Nephron progenitor cell (in vitro differentiated cells): ENCODE measurements around the gene VTA1.
"Not testable (repeated sequence)": the region's sequence is repeated elsewhere in the genome, so short reads cannot be mapped to it uniquely, and the experiment has no call there.

ENCODE experiments used
- DNase-seq: peaks from one replicate; pipeline ENCODE4 v3.0.0; 2021
- H3K27ac Mint-ChIP-seq: 2 replicates; pipeline ENCODE4 v1.8.0; 2021; ENCODE audit warnings: mild to moderate bottlenecking, moderate library complexity, mixed read lengths
- H3K27me3 Mint-ChIP-seq: 2 replicates; pipeline ENCODE4 v1.8.0; 2021; ENCODE audit warnings: mild to moderate bottlenecking, low read depth, mixed read lengths; ENCODE audit not compliant: poor library complexity
- H3K36me3 Mint-ChIP-seq: 2 replicates; pipeline ENCODE4 v1.8.0; 2021; ENCODE audit warnings: low read depth, mixed read lengths
- H3K4me1 Mint-ChIP-seq: 2 replicates; pipeline ENCODE4 v1.8.0; 2021; ENCODE audit warnings: mixed read lengths
- H3K4me3 Mint-ChIP-seq: 2 replicates; pipeline ENCODE4 v1.8.0; 2021; ENCODE audit warnings: mild to moderate bottlenecking, moderate library complexity, mixed read lengths
- H3K9me3 Mint-ChIP-seq: 2 replicates; pipeline ENCODE4 v1.8.0; 2021; ENCODE audit warnings: mild to moderate bottlenecking, moderate library complexity, mixed read lengths
- TF ChIP-seq, protein P1 (sequence below): fragments of 200-600 bp; sonication (generic); IDR thresholded peaks from 2 replicates; pipeline ENCODE4 v1.5.0; 2021; ENCODE audit warnings: antibody characterized with exemption

VTA1 gene

GRCh38 chr6:142118925-142119324 lies 28.1 kb upstream of the VTA1 start:
- no peaks in the 10 kb centered on the region for H3K36me3 Mint-ChIP-seq
- no peak overlapping the region for H3K4me3 Mint-ChIP-seq
- no peak overlapping the region for H3K27ac Mint-ChIP-seq
- H3K9me3 Mint-ChIP-seq, result no peaks in the 10 kb centered on the region
- H3K27me3 Mint-ChIP-seq, result peaks cover 3% of the 10 kb centered on the region
- TF ChIP-seq, protein P1, sequence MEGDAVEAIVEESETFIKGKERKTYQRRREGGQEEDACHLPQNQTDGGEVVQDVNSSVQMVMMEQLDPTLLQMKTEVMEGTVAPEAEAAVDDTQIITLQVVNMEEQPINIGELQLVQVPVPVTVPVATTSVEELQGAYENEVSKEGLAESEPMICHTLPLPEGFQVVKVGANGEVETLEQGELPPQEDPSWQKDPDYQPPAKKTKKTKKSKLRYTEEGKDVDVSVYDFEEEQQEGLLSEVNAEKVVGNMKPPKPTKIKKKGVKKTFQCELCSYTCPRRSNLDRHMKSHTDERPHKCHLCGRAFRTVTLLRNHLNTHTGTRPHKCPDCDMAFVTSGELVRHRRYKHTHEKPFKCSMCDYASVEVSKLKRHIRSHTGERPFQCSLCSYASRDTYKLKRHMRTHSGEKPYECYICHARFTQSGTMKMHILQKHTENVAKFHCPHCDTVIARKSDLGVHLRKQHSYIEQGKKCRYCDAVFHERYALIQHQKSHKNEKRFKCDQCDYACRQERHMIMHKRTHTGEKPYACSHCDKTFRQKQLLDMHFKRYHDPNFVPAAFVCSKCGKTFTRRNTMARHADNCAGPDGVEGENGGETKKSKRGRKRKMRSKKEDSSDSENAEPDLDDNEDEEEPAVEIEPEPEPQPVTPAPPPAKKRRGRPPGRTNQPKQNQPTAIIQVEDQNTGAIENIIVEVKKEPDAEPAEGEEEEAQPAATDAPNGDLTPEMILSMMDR, result no peak
- H3K4me1 Mint-ChIP-seq, result no peaks in the 10 kb centered on the region
- DNase-seq, result no peak

DNA sequence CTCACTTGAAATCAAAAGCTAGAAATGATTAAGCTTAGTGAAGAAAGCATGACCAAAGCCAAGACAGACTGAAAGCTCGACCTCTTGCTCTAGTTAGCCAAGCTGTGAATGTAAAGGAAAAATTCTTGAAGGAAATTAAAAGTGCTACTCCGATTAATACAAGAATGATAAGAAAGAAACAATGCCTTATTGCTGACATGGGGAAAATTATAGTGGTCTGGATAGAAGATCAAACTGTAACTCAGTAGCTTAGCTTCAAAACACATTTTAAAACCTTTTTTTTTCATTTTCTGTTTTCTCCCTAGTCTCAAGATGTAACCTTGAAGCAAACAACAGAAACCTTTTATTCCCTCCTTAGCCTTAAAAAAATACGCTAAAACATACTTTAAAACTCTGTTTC lies 25.7 kb upstream of the VTA1 start:
- no peaks in the 10 kb centered on the region for H3K36me3 Mint-ChIP-seq
- H3K4me1 Mint-ChIP-seq, result no peaks in the 10 kb centered on the region
- TF ChIP-seq, protein P1, result no peak
- no peak overlapping the region for H3K4me3 Mint-ChIP-seq
- no peaks in the 10 kb centered on the region for H3K27me3 Mint-ChIP-seq
- DNase-seq, result no peak
- no peak overlapping the region for H3K27ac Mint-ChIP-seq
- H3K9me3 Mint-ChIP-seq, result no peaks in the 10 kb centered on the region

- Mint-ChIP-seq H3K4me3 (no peak overlapping the region), H3K27me3 (no peaks in the 10 kb centered on the region), H3K36me3 (no peaks in the 10 kb centered on the region), H3K27ac (no peak overlapping the region), H3K4me1 (peaks cover 5% of the 10 kb centered on the region), H3K9me3 (no peaks in the 10 kb centered on the region)
- DNase-seq, result no peak
- TF ChIP-seq, protein P1, result no peak
Observed at GRCh38 chr6:142130814-142131213, 16.2 kb upstream of the VTA1 start.

DNA sequence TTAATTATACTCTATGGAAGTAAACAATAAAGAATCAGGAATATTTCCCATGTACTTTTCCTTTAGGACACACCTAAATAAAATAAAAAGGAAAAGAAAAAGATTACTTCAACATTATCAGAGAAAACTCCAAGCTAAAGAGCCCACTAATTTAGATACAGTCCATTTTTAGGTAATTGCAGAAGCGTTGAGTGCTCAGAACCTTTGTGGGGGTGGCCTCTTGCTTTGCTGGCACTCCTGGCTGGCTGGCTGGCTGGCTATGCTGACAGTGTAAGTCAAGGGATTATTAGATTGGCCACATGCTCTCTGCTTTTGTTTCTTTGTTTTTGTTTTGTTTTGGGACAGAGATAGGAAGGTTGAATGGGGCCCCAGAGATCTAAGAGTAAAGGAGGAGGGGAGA lies 14.4 kb upstream of the VTA1 start, which contains the start of gene GJE1:
Gene GJE1, plus strand, starts transcription at position 301 of the 400 bp plus-strand sequence. CDS start 234 bp downstream, outside the sequence.
- peaks cover 3% of the 10 kb centered on the region for H3K9me3 Mint-ChIP-seq
- H3K27me3 Mint-ChIP-seq, result no peaks in the 10 kb centered on the region
- no peak within 1 kb of the TSS for H3K4me3 Mint-ChIP-seq
- H3K27ac Mint-ChIP-seq, result no peak within 1 kb of the TSS
- H3K36me3 Mint-ChIP-seq, result no peaks in the 10 kb centered on the region
- DNase-seq, result no peak
- TF ChIP-seq, protein P1, result no peak
- H3K4me1 Mint-ChIP-seq, result peaks cover 5% of the 10 kb centered on the region

DNA sequence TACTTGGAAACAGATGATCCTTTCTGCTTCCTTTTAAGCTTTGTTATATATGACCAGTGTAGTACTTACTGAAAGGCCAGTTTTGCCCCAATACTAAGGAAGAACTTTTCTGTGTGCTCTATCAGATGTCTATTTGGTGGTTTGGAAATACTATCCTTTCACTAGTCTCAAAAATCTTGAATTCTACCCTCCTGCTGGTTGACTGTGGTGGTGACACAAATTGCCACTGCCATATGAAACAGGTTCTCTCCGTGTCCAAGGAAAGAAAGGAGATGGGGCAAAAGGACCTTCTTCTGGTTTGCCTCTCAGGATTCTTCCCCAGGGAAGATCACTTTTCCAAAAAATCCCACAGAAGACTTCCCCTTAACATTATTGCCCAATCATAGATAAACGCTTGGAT lies 8.2 kb upstream of the VTA1 start:
- Mint-ChIP-seq H3K9me3 (peaks cover 3% of the 10 kb centered on the region), H3K4me3 (no peak overlapping the region), H3K27ac (no peak overlapping the region), H3K27me3 (peaks cover 2% of the 10 kb centered on the region), H3K36me3 (no peaks in the 10 kb centered on the region), H3K4me1 (no peaks in the 10 kb centered on the region)
- no peak for DNase-seq
- TF ChIP-seq, protein P1, result no peak

DNA sequence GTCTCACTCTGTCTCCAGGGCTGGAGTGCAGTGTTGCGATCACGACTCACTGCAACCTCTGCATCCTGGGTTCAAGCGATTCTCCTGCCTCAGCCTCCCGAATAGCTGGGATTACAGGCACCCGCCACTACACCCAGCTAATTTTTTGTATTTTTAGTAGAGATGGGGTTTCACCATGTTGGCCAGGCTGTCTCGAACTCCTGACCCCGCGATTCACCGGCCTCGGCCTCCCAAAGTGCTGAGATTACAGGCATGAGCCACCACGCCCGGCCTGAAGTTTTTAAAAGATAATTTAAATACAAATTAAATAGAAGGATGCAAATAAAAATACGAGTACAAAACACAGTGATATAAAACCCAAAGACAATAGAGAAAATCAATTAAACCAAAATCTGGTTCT lies 5.5 kb upstream of the VTA1 start:
- not testable (repeated sequence) for H3K4me3 Mint-ChIP-seq, H3K9me3 Mint-ChIP-seq, H3K36me3 Mint-ChIP-seq, H3K27ac Mint-ChIP-seq, H3K4me1 Mint-ChIP-seq, DNase-seq, H3K27me3 Mint-ChIP-seq
